Ishikawa (cell line): ENCODE data around the gene PDSS2.

Experiments used
- CEBPB ChIP-seq: IDR thresholded peaks from 2 replicates; pipeline ENCODE4 v1.6.1; 2012
- CREB1 ChIP-seq: IDR thresholded peaks from 2 replicates; pipeline ENCODE4 v1.6.1; 2012; ENCODE audit warnings: low read depth
- EGR1 ChIP-seq: IDR thresholded peaks from 2 replicates; pipeline ENCODE4 v1.6.1; 2012
- EP300 ChIP-seq: IDR thresholded peaks from 2 replicates; pipeline ENCODE4 v1.6.1; 2012; ENCODE audit warnings: borderline replicate concordance
- NFIC ChIP-seq: IDR thresholded peaks from 2 replicates; pipeline ENCODE4 v1.6.1; 2012
- RAD21 ChIP-seq: IDR thresholded peaks from 2 replicates; pipeline ENCODE4 v1.6.1; 2012; ENCODE audit warnings: low read depth
- TAF1 ChIP-seq: IDR thresholded peaks from 2 replicates; pipeline ENCODE4 v1.6.1; 2012; ENCODE audit warnings: low read depth, mild to moderate bottlenecking
- TEAD4 ChIP-seq: IDR thresholded peaks from 2 replicates; pipeline ENCODE4 v1.6.1; 2012
- YY1 ChIP-seq: IDR thresholded peaks from 2 replicates; pipeline ENCODE4 v1.6.1; 2012; ENCODE audit warnings: low read depth
- TF ChIP-seq, protein P1 (sequence below): IDR thresholded peaks from 2 replicates; pipeline ENCODE4 v1.6.1; 2012
- TF ChIP-seq, protein P2 (sequence below): IDR thresholded peaks from 2 replicates; pipeline ENCODE4 v1.6.1; 2012; ENCODE audit warnings: low read depth, mild to moderate bottlenecking
- TF ChIP-seq, protein P3 (sequence below): IDR thresholded peaks from 2 replicates; pipeline ENCODE4 v1.6.1; 2012

DNA sequence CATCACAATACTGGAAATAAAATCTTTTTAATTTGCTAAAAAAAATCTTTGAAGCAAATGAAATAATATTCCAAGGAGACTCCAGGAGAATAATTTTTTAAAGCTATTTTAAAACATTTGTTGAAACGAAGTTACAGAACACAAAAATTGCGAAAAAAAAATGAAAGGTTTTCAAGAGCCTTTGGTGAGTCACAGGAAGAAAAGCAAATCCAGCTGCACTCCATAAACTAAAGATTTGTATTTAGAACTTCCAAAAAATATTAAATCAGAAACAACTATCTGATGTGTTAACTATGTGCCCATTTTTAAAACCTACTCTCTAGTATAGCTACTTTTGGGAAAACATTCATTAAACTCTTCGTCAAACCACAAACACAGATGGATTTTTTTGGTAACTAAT, 23.6 kb downstream of the PDSS2 start:
- no peak for TF ChIP-seq EGR1
- no peak for TF ChIP-seq EP300
- TF ChIP-seq, protein P1, sequence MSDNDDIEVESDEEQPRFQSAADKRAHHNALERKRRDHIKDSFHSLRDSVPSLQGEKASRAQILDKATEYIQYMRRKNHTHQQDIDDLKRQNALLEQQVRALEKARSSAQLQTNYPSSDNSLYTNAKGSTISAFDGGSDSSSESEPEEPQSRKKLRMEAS: no peak
- no peak for TF ChIP-seq NFIC
- no peak for TF ChIP-seq RAD21
- TF ChIP-seq CEBPB: no peak
- no peak for TF ChIP-seq TAF1
- TF ChIP-seq, protein P2, sequence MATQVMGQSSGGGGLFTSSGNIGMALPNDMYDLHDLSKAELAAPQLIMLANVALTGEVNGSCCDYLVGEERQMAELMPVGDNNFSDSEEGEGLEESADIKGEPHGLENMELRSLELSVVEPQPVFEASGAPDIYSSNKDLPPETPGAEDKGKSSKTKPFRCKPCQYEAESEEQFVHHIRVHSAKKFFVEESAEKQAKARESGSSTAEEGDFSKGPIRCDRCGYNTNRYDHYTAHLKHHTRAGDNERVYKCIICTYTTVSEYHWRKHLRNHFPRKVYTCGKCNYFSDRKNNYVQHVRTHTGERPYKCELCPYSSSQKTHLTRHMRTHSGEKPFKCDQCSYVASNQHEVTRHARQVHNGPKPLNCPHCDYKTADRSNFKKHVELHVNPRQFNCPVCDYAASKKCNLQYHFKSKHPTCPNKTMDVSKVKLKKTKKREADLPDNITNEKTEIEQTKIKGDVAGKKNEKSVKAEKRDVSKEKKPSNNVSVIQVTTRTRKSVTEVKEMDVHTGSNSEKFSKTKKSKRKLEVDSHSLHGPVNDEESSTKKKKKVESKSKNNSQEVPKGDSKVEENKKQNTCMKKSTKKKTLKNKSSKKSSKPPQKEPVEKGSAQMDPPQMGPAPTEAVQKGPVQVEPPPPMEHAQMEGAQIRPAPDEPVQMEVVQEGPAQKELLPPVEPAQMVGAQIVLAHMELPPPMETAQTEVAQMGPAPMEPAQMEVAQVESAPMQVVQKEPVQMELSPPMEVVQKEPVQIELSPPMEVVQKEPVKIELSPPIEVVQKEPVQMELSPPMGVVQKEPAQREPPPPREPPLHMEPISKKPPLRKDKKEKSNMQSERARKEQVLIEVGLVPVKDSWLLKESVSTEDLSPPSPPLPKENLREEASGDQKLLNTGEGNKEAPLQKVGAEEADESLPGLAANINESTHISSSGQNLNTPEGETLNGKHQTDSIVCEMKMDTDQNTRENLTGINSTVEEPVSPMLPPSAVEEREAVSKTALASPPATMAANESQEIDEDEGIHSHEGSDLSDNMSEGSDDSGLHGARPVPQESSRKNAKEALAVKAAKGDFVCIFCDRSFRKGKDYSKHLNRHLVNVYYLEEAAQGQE: no peak
- TF ChIP-seq TEAD4: no peak
- TF ChIP-seq, protein P3, sequence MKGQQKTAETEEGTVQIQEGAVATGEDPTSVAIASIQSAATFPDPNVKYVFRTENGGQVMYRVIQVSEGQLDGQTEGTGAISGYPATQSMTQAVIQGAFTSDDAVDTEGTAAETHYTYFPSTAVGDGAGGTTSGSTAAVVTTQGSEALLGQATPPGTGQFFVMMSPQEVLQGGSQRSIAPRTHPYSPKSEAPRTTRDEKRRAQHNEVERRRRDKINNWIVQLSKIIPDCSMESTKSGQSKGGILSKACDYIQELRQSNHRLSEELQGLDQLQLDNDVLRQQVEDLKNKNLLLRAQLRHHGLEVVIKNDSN: no peak
- no peak for TF ChIP-seq YY1
- TF ChIP-seq CREB1: no peak
